ENCODE measurements around the gene HACD2.
"Not testable (repeated sequence)": the region's sequence is repeated elsewhere in the genome, so short reads cannot be mapped to it uniquely, and the experiment has no call there.

Gene HACD2

DNA sequence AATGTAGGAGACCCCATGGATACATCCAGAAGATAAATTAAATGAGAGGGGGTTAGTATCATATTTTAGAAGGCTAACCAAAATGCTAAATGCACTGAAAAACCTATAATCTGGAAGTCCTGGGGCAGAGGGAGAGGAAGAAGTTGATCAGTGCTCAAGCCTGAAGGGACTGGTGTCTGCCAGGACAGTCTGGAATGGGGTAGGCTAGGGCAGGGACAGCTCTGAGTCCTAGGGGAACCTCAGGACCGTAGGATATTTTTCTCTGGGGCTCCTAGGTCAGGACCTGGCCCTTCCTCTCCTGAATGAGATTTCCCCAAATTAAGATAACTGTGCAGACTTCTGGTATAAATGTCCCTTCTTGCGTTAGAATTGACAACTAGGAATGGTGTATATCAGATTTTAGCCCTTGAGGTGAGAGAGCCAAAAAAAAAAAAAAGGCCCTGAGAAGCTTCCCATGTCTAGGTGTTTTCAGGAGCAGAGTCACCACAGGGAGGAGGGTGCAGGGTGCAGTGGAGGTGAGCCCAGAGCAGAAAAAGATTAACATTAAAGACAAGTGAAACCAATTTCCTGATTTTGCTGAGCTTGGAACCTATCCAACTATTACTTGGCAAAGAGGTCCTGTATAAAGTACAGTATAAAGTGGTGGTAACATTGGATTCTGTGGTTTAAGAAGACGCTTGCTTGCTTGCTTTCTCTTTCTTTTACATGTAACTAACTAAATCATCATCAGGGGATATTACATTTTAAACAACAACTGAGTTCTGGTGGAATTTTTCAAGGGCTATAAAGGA lies 63.5 kb downstream of the HACD2 start:
- peak; percentile 9 for DNase-seq

DNA sequence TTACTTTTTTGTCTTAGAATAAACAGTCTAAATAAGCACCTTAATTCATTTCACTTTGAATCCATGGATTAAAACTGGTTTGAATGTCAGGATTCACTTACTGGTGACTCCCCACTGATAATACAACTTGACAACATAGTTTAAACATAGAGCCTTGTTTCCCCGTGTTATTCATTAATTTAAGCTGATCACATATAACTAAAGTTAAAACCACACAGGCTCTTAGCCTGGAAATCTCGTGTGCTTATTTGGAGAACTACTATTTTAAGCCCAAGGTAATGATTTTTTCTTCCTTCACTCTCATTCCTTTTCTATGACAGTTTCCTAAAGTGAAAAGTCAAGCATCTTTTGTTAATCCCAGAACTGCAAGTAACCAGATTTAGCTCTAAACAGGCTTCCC lies 64.2 kb downstream of the HACD2 start:
- DNase-seq: no peak

GRCh38 chr3:123518892-123519485 lies 65.9 kb downstream of the HACD2 start:
- no peak for DNase-seq

DNA sequence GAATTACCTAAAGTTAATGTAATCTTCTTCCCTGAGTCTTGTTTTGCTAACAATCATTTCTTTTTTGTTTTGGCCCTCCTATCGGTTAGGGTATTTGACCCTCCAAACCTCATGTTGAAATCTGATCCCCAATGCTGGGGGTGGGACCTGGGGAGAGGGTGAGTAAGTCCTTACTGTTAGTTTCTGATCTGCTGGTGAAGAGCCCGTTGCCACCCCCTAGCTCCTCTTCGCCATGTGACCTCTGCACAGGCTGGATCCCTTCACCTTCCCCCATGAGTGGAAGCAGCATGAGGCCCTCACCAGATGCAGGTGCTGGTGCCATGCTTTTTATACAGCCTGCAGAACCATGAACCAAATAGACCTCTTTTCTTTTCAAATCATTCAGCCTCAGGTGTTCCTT lies 73.1 kb downstream of the HACD2 start:
- no peak for DNase-seq

- no peak for DNase-seq
These were observed 73.8 kb downstream of the HACD2 start for GRCh38 chr3:123511084-123511483.

DNA sequence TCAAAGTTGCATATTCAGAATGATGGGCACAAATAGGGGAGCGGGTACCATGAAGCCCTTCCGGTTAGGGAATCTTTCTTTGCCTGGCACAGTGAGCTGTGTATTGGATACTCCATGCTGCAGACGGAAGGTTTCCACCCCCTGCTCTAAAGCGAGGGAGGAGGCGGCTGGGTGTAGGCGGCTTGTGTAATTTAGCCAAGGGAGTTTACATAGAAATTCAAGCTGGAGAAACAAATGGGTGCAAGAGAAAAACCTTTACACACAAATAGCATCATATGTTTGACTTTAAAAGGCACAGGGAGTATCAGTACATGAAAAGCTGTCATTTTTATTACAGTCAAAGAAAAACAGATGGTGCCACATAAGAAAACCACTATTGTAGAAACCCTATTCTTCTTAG lies 76.7 kb downstream of the HACD2 start:
- no peak for DNase-seq

DNA sequence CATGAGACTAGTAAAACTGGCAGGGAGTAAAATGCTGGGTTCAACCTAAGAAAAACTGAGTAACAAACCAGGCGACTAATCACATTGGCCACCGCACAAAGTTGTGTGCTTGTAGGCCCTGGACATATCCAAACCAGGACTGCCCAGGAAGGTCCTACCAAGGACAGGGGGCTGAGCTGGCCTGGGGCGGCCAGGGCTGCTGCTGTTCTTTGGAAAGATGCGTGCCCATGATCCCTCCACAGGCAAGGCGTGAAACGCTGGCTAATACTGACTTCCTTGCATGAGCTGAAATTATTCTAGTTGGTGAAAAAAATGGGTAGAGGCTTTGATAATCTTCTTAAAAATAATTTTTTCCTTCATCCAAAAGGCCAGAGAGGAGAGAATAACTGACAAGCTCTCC lies 79.0 kb downstream of the HACD2 start:
- no peak for DNase-seq

DNA sequence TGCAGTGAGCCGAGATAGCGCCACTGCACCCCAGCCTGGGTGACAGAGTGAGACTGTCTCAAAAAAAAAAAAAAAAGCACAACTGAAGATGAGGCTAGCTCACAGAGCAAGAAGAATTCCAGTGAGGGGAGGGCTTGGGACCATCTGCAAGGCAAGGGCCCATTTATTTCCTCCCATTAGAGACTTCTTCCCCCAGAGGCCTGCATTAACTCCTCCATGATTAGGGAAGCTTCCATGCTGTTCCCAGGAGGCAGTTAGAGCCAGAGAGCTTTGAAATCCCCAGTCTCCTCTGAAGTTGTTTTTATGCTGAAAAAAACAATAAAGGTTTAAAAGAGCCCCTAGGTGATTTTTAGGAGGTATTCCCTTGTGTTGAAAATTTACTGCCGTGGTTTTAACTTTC lies 81.7 kb downstream of the HACD2 start:
- DNase-seq: no peak

DNA sequence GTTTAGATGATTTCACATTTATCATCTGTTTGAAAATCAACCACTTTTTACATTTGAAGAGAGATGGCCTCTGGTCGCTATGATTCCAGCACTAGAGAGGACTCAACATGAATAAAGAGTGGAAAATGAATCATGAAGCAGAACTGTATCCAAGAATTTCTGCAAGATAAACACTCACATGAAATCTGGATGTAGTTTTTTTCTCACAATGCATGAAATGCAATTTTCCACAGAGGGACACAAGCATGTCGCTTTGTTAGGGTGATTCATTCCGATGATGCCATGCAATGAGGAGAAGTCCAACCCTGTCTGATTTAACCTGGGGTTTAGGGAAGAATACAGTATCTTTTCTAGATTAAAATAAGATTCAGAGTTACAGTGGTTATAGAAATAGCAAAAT lies 85.5 kb downstream of the HACD2 start:
- no peak for DNase-seq

GRCh38 chr3:123498761-123499160 lies 86.1 kb downstream of the HACD2 start:
- no peak for DNase-seq

GRCh38 chr3:123493912-123494311 lies 90.9 kb downstream of the HACD2 start:
- DNase-seq: no peak

DNA sequence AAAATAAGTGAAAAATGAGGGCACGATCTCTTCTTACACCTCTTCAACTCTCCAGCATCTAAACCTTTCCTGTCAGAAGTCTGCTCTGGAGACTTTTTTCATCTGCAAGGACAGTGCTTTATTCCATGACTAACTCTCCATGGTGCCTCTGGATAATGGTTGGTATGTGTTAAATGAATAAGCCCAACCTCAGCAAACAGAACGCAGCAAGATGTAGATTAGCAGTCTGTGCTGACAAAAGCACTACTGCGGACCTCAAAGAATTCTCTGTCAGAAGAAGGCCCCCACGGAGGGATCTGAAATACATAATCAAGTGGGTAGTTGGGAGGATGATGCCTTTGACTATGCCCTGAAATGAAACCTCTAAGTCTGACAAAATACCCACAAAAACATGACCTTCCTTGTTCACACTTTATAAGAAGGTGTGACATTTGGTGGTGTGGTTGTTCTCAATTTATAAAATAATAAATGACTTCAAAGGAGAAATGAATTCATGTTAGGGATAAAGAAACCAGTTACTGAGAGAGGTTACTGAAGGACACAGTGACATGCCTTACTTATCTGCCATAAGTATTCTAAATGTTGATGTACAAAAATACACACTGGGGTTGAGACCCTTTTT lies 92.8 kb downstream of the HACD2 start:
- peak; percentile 22 for DNase-seq

DNA sequence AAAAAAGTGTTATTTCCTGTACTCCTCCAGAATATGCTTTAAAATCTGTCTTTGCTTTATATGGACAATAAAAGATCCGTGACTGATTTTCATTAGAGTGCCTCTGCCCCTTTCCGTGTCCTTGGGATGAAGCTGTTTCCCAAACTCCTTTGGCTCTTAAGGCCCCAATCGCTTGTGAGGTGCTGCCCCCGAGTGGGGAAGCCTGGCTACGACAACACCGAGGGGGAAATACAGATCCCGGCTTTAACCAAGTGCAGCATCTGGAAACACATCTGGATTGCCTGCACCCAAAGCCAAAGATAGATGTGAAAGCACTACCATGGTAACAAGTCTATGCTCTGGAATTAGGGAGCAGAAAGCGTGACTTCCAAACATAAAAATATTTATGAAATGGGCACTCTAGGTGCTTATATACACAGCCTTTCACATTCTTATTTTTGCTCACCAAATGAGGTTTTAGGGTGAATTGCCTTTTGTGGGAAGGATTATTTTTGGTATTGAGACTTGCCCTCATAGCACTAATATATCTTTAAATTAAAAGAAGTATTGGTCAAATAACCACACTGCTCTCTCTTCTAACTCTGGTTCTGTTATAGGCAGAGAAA lies 95.4 kb downstream of the HACD2 start:
- DNase-seq: peak; percentile 37

DNA sequence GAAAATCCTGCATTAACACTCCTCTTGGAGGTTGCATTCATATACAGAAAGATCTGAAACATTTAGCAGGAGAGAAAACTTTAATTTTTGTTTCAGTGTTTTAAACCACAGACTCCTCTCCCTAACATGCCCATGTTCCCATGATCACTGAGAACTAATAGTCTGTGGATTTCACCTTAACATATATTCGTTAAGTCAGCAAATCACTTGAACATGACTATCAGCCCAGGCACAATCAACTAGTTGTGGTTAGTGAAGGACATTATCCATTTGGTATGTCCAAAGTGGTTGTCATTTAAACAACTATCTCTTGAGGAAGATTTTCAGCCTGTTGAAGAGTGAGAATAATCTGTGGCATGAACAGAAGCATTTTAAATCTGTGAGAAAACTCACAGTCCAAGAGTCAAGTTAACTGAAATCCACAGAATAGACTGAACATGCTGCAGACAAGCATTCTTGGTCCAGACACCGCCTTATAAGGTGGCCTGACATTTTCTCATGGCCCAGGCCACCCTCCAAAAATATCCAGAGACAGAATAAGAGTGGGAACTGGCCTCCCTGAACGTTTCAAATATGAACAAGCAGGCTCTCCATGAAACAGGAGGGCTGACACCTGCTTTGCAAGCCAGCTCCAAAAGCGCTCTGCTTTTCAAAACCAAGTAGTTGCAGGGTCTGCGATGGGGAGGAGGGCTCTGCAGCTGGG lies 96.1 kb downstream of the HACD2 start:
- DNase-seq: no peak

DNA sequence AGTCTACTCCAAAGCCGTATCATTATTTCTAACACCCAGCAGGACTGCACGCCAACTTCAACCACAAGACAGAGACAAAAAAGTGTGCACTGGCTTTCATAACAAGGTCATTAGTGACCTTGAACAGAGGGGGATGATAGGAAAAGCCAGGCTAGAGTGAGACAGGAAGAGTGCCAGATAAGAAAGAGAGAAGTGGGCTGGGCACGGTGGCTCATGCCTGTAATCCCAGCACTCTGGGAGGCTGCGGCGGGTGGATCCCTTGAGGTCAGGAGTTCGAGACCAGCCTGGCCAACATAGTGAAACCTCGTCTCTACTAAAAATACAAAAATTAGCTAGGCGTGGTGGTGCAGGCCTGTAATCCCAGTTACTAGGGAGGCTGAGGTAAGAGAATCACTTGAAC lies 97.8 kb downstream of the HACD2 start:
- DNase-seq: not testable (repeated sequence)

- DNase-seq: no peak
These were observed 98.4 kb downstream of the HACD2 start for GRCh38 chr3:123486460-123486859.

DNA sequence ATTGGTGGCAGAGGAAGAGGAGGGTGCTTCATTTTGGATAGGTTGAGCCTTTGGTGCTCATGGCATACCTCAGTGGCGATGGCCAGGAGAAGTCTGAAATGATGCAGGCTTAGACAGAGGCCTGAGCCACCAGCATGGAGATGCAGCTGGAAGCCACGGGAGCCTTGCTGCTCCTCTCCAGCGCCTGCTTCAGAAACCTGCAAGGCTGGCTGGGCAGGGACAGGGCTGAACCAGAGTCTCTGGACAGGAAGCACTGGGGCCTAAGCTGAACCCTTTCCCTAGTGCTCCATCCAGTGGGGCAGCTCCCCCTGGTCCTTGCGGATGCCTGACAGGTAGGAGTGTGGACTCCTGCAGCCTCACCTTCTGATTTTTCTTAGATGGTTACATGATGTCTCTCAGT lies 99.3 kb downstream of the HACD2 start:
- no peak for DNase-seq

DNA sequence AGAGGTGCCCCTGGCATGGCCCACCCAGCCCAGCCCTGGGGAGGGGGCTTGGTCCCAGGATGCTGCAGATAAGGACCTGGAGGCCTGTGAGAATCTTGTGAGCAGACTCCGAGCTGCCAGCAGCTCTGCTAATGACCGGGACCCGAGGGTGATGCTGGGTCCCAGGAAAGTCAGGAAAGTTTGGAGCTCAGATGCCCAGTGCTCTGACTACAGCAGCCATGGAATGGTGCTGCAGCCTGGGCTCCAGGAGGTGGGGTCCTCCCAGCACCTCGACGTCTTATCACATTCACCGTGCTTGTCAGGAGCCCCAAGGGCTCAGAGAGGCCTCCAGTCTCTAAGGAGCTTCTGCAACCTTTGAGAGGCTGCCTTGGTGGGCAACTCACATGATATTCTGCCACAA lies 101.7 kb downstream of the HACD2 start:
- no peak for DNase-seq

GRCh38 chr3:123481722-123482457 lies 103.0 kb downstream of the HACD2 start:
- DNase-seq: no peak

GRCh38 chr3:123481071-123481470 lies 103.8 kb downstream of the HACD2 start:
- DNase-seq: no peak

DNA sequence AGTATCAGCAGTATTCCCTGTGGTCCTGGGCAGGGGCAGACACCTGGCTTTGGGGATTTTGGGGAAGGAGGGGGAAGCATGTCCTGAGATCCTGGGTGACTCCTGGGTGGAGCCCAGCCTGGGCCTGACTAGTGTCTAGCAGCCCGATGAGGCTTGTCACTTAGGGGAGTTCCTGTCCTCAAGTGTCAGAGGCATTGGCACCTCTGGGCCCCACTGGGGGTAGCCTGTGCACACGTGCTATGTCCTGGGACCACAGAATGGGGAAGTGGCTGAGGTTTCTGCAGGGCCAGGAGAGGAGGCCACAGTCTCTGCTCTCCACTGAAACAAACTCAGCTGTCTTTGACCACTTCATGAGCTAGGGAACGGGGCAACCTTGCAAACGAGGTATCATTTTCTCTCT lies 104.4 kb downstream of the HACD2 start:
- no peak for DNase-seq

DNA sequence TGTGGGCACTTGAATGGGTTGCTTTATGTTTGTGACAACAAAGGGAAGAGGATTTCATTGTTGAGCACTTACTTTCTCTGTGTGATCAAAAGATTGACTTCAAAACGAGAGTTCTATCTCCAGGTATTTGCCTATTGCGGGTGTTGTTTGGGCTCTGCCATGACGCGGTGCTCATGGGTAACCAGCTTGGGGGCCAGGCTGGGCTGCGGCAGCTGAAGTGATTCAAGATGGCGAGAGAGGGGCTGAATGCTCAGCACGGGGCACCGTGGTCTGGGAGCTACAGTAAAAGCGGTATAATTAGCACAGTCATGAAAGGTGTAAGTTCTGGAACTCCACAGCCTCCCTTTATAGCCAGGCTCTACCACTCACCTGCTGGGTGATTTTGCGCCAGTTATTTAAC lies 105.0 kb downstream of the HACD2 start:
- no peak for DNase-seq

DNA sequence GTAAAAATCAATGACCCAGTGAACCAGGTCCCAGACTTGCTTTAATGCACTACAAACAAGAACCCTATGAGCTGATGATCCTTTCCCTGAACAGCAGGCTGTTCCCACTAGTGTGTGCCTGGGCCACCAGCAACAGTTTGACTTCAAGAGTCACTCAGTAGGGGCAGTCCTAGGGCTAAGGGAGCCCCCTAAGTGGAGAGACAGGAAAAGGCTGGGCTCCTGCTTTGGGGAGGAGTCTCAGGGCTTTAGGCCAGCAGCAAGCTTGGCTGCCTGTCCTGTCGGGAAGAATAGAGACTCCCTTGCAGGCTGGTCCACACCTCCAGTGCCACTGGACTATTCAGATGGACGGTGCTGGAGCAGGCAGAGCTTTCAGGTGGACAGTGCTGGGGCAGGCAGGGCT lies 106.5 kb downstream of the HACD2 start:
- DNase-seq: no peak
